ENCODE results near the gene DHRS7B. TPM values are rescaled to one million over a fixed set of nuclear protein-coding genes. Genes with fewer than 3 reads are reported as not detected.

The DHRS7B gene
- total RNA-seq, 4 donors from 2014 or later = 17.0 to 44.2 (median 37.4) TPM

GRCh38 chr17:21176773-21177395 is 50.1 kb downstream of the DHRS7B start:
- WGBS, 2 donors (ENCODE audit: low coverage in 1 of 2) = 82% methylated on average over 11 of the region's 12 CpGs; no CpG with 5 or more reads in 1 of the 2 donors
- H3K27me3 ChIP-seq = no peaks in the 10 kb centered on the region
- H3K9me3 ChIP-seq = no peaks in the 10 kb centered on the region
- no peaks in the 10 kb centered on the region for H3K4me1 ChIP-seq
- no peak for ATAC-seq
- TF ChIP-seq POLR2AphosphoS5 (IDR thresholded peaks at IDR 0.05) (no peak), POLR2A (IDR thresholded peaks at IDR 0.05) (no peak), EP300 (IDR thresholded peaks at IDR 0.05) (no peak), CTCF (IDR thresholded peaks at IDR 0.05) (no peak)
- no peak overlapping the region for H3K4me3 ChIP-seq
- H3K27ac ChIP-seq = no peak overlapping the region
- H3K36me3 ChIP-seq = peaks cover 0 to 65% of the 10 kb centered on the region in 2 donors

- Histone ChIP-seq H3K9me3 (no peaks in the 10 kb centered on the region), H3K4me3 (no peak overlapping the region), H3K4me1 (no peaks in the 10 kb centered on the region), H3K36me3 (peaks cover 0 to 60% of the 10 kb centered on the region in 2 donors), H3K27ac (no peak overlapping the region), H3K27me3 (no peaks in the 10 kb centered on the region)
- no peak for ATAC-seq
- no peak for TF ChIP-seq POLR2A (IDR thresholded peaks at IDR 0.05)
- no peak for TF ChIP-seq EP300 (IDR thresholded peaks at IDR 0.05)
- TF ChIP-seq CTCF (IDR thresholded peaks at IDR 0.05) = no peak
- TF ChIP-seq POLR2AphosphoS5 (IDR thresholded peaks at IDR 0.05) = no peak
- 94 to 100% methylated on average over 3 of the region's 8 CpGs for WGBS, 2 donors (ENCODE audit: low coverage in 1 of 2)
Measured at GRCh38 chr17:21177401-21177800, 50.6 kb downstream of the DHRS7B start.

DNA sequence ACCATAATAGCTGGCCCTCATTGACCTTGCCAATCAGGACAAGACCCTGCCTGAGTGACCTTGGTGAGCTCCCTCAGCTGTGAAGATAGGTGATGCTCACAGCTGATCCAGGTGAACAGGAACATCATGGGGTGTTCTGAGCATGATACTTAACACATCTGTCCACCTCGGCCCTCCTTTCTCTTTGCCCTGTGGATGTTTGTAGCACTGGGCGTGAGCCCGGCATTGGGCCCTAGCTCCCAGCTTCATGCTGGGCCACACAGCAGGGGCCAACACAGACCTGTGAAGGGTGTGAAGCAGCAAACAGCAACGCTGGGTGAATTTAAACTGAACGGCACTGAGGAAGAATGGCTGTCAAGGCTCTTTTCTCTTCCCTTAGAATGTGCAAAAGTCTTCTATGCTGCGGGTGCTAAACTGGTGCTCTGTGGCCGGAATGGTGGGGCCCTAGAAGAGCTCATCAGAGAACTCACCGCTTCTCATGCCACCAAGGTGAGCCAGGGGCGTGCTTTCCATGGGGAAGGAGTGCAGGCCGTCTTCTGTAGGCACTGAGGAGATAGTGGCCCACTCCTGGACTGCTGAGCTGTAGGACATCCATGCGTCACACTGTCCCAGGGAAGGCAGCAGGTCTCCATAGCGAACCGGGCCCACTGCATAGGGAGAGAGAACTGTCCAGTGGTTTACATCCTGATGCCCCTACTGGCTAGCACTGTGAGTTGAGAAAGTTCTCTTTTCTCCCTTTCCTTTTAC is 51.3 kb downstream of the DHRS7B start:
- 74 to 97% methylated on average over 6 to 11 of the region's 13 CpGs for WGBS, 2 donors (ENCODE audit: low coverage in 1 of 2)

DNA sequence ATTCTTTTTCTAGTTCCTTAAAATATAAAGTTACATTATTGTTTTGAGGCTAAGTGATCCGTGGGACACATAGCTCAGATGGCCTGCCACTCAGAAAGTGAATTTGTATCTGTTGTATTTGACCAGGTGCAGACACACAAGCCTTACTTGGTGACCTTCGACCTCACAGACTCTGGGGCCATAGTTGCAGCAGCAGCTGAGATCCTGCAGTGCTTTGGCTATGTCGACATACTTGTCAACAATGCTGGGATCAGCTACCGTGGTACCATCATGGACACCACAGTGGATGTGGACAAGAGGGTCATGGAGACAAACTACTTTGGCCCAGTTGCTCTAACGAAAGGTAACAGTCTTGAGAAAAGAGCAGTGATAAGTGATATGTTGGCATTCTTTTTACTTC is 56.7 kb downstream of the DHRS7B start:
- H3K27me3 ChIP-seq = no peaks in the 10 kb centered on the region
- ATAC-seq = no peak
- WGBS, 2 donors (ENCODE audit: low coverage in 1 of 2) = 58 to 66% methylated on average over 2 to 5 of the region's 5 CpGs
- H3K36me3 ChIP-seq = peaks cover 0 to 56% of the 10 kb centered on the region in 2 donors
- no peak overlapping the region for H3K27ac ChIP-seq
- H3K4me3 ChIP-seq = no peak overlapping the region
- no peaks in the 10 kb centered on the region for H3K4me1 ChIP-seq
- no peak for TF ChIP-seq POLR2A (IDR thresholded peaks at IDR 0.05)
- TF ChIP-seq CTCF (IDR thresholded peaks at IDR 0.05) = no peak
- TF ChIP-seq EP300 (IDR thresholded peaks at IDR 0.05) = no peak
- no peak for TF ChIP-seq POLR2AphosphoS5 (IDR thresholded peaks at IDR 0.05)
- no peaks in the 10 kb centered on the region for H3K9me3 ChIP-seq

More for the DNA sequence above, 51.3 kb downstream of the DHRS7B start:
- Histone ChIP-seq H3K4me3 (no peak overlapping the region), H3K27me3 (no peaks in the 10 kb centered on the region), H3K36me3 (peaks cover 0 to 54% of the 10 kb centered on the region in 2 donors), H3K27ac (no peak overlapping the region), H3K4me1 (no peaks in the 10 kb centered on the region), H3K9me3 (no peaks in the 10 kb centered on the region)
- no peak for ATAC-seq
- TF ChIP-seq POLR2AphosphoS5 (IDR thresholded peaks at IDR 0.05) = no peak
- TF ChIP-seq POLR2A (IDR thresholded peaks at IDR 0.05) = no peak
- TF ChIP-seq CTCF (IDR thresholded peaks at IDR 0.05) = no peak

- Histone ChIP-seq H3K27me3 (no peaks in the 10 kb centered on the region), H3K9me3 (no peaks in the 10 kb centered on the region), H3K4me3 (no peak overlapping the region), H3K4me1 (no peaks in the 10 kb centered on the region), H3K27ac (no peak overlapping the region), H3K36me3 (peaks cover 0 to 57% of the 10 kb centered on the region in 2 donors)
- TF ChIP-seq EP300 (IDR thresholded peaks at IDR 0.05) (no peak), CTCF (IDR thresholded peaks at IDR 0.05) (no peak), POLR2AphosphoS5 (IDR thresholded peaks at IDR 0.05) (no peak), POLR2A (IDR thresholded peaks at IDR 0.05) (no peak)
- 82 to 100% methylated on average over 1 to 3 of the region's 3 CpGs for WGBS, 2 donors (ENCODE audit: low coverage in 1 of 2)
- no peak for ATAC-seq
Measured at GRCh38 chr17:21184570-21184969, 57.8 kb downstream of the DHRS7B start.
